IPS-20b (cell line): ENCODE measurements around the gene C3orf33.
"Not testable (repeated sequence)": the region's sequence is repeated elsewhere in the genome, so short reads cannot be mapped to it uniquely, and the experiment has no call there.

ENCODE experiments used
- H3K27ac ChIP-seq: one replicate; pipeline ENCODE4 v1.5.1; 2013; ENCODE audit warnings: low read length
- H3K27me3 ChIP-seq: 2 replicates; pipeline ENCODE4 v1.6.1; 2013; ENCODE audit warnings: mild to moderate bottlenecking, low read length, inconsistent platforms; ENCODE audit not compliant: insufficient read depth
- H3K36me3 ChIP-seq: 2 replicates; pipeline ENCODE4 v1.6.1; 2013; ENCODE audit warnings: low read depth, mild to moderate bottlenecking, inconsistent platforms, low read length, moderate library complexity; ENCODE audit not compliant: insufficient read depth
- H3K4me1 ChIP-seq: 2 replicates; pipeline ENCODE4 v1.6.1; 2013; ENCODE audit warnings: mild to moderate bottlenecking, control low read depth, inconsistent platforms, low read length, moderate library complexity; ENCODE audit not compliant: insufficient read depth
- H3K4me3 ChIP-seq: 2 replicates; pipeline ENCODE4 v1.5.1; 2013; ENCODE audit warnings: mild to moderate bottlenecking, low read length, inconsistent platforms
- H3K9ac ChIP-seq: 2 replicates; pipeline ENCODE4 v1.6.1; 2013; ENCODE audit warnings: low read depth, mild to moderate bottlenecking, inconsistent platforms, low read length, moderate library complexity
- H3K9me3 ChIP-seq: 2 replicates; pipeline ENCODE4 v1.6.1; 2013; ENCODE audit warnings: mild to moderate bottlenecking, low read depth, low read length, inconsistent platforms; ENCODE audit not compliant: insufficient read depth

C3orf33 gene, protein sequence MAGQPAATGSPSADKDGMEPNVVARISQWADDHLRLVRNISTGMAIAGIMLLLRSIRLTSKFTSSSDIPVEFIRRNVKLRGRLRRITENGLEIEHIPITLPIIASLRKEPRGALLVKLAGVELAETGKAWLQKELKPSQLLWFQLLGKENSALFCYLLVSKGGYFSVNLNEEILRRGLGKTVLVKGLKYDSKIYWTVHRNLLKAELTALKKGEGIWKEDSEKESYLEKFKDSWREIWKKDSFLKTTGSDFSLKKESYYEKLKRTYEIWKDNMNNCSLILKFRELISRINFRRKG

GRCh38 chr3:155805802-155806618 is at the start of gene C3orf33:
Gene C3orf33 (minus strand): TSS chr3:155806278. CDS start chr3:155806252, 26 bp downstream.
- Histone ChIP-seq H3K27me3 (no peaks in the 10 kb centered on the region), H3K9me3 (no peaks in the 10 kb centered on the region), H3K4me1 (no peaks in the 10 kb centered on the region), H3K4me3 (peak within 1 kb of the TSS; percentile 84), H3K36me3 (no peaks in the 10 kb centered on the region), H3K9ac (peak within 1 kb of the TSS; percentile 84), H3K27ac (peak within 1 kb of the TSS; percentile 55)

GRCh38 chr3:155854141-155854940 is 48.3 kb upstream of the C3orf33 start, which contains the start of gene SLC33A1:
Gene SLC33A1 (minus strand): TSS chr3:155854427. CDS start chr3:155853997, 430 bp downstream.
- no peaks in the 10 kb centered on the region for H3K9me3 ChIP-seq

DNA sequence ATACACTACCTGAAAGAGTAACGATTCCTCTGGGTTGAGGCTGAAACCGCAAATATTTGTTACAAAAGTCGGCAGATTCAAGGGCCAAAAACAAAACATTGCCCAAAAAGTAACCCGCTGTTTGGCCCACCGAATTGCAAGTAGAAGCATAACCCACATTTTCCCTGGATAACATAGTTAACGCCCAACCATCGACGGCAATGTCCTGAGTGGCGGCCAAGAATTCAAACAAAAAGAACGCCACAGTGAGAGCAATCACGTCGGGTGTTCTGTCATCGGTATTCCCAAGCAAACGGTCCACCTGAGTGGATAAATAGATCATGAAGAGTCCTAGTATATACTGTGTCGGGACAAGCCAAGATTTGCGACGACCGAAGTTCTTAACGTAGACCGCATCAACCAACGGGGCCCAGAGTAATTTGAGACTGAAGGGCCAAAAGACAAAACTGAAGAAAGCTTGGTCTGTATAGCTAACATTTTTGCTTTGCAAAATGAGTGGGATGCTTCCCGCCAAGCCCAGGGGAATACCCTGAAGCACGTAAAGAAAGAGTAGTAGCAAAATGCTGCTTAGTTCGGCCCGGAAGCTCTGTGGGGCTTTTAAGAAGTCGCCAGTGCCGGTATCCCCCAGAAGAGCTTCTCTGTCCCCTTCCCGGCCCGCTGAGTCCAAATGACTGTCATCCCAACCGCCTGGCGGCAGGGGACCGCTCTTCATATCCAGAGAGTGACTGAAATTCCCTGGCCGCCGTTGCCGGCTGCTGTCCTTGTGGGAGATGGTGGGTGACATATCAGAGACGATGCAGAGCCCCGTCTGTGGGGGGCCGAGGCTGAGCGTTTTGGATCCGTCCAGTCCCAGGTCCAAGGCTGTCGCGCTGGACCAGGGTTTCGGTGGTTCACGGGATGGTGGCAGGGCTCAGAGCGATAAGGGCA is 47.4 kb upstream of the C3orf33 start:
- Histone ChIP-seq H3K36me3 (no peaks in the 10 kb centered on the region), H3K27ac (no peak overlapping the region), H3K4me3 (peak overlapping the region; percentile 92), H3K27me3 (no peaks in the 10 kb centered on the region), H3K9ac (peak overlapping the region; percentile 87), H3K4me1 (peaks cover 12% of the 10 kb centered on the region), H3K9me3 (no peaks in the 10 kb centered on the region)

More at GRCh38 chr3:155854141-155854940, 48.3 kb upstream of the C3orf33 start, which contains the start of gene SLC33A1:
- H3K36me3 ChIP-seq: no peaks in the 10 kb centered on the region
- H3K9ac ChIP-seq: peak within 1 kb of the TSS; percentile 87
- H3K4me1 ChIP-seq: peaks cover 12% of the 10 kb centered on the region
- H3K4me3 ChIP-seq: peak within 1 kb of the TSS; percentile 92
- no peak within 1 kb of the TSS for H3K27ac ChIP-seq
- no peaks in the 10 kb centered on the region for H3K27me3 ChIP-seq

DNA sequence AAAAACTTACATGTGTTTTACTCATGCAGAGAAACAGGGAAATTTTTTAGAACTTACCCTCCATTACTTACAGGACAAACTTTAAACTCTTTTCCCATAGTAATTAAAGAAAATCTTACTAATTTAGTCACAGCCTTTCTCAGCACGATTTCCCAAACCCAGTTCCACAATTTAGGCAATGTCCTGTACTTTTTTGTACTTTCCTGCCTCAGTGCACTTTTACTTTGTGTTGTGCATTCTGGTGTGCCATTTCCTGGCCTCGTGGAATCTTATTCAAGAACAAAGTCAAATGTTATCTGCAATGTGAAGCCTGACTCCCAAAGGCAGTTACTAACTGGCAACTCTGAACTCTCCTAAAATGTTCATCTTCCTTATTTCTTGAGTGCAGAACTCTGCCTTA is 46.3 kb upstream of the C3orf33 start:
- Histone ChIP-seq H3K4me1 (peaks cover 12% of the 10 kb centered on the region), H3K9ac (peak overlapping the region; percentile 87), H3K9me3 (no peaks in the 10 kb centered on the region), H3K36me3 (peaks cover 4% of the 10 kb centered on the region; the same call in 1 of the 2 replicates), H3K4me3 (peak overlapping the region; percentile 92), H3K27me3 (no peaks in the 10 kb centered on the region), H3K27ac (no peak overlapping the region)

GRCh38 chr3:155849404-155849803 is 43.3 kb upstream of the C3orf33 start:
- H3K9ac ChIP-seq, H3K4me3 ChIP-seq, H3K9me3 ChIP-seq, H3K27me3 ChIP-seq, H3K27ac ChIP-seq, H3K36me3 ChIP-seq: not testable (repeated sequence)
- peaks cover 12% of the 10 kb centered on the region for H3K4me1 ChIP-seq

DNA sequence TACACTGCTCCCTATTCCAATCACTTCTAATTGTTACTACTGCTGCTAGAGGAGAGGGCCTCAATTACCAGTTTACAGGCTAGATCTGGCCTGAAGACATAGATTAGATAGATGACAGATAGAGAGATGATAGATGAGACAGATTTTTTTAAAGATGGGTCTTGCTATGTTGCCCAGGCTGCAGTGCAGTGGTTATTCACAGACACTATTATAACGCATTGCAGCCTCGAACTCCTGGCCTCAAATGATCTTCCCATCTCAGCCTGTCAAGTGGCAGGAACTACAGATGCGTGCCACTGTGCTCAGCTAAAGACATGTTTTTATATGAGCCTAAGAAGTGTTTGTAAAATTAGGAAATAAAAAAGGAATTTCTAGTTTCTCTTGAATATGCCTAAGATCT is 41.9 kb upstream of the C3orf33 start:
- Histone ChIP-seq H3K36me3 (peaks cover 4% of the 10 kb centered on the region; the same call in 1 of the 2 replicates), H3K27me3 (no peaks in the 10 kb centered on the region), H3K4me1 (peaks cover 12% of the 10 kb centered on the region)

GRCh38 chr3:155846119-155846518 is 40.0 kb upstream of the C3orf33 start:
- Histone ChIP-seq H3K27me3 (no peaks in the 10 kb centered on the region), H3K9me3 (no peaks in the 10 kb centered on the region), H3K9ac (no peak overlapping the region), H3K4me1 (no peaks in the 10 kb centered on the region), H3K27ac (no peak overlapping the region), H3K36me3 (peaks cover 4% of the 10 kb centered on the region; the same call in 1 of the 2 replicates), H3K4me3 (no peak overlapping the region)

More for the DNA sequence above, 41.9 kb upstream of the C3orf33 start:
- no peak overlapping the region for H3K9ac ChIP-seq
- no peak overlapping the region for H3K27ac ChIP-seq
- H3K4me3 ChIP-seq: no peak overlapping the region
- no peaks in the 10 kb centered on the region for H3K9me3 ChIP-seq

DNA sequence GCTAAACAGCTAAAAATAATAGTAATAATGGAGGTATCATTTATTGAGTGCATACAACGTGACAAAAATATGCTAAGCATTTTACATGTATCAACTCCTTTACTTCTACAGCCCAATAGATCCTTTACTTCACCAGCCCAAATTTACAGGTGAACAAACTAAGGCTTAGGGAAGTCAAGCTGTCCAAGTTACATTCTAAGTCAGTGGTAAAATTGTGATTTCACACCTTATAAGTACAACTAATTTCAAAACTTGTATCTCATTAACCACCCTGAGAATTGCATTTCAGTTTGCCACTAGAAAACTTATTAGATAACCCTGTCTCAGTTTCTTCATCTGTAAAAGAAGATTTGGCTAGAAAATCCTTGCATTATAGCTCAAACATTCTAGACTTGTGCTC is 37.5 kb upstream of the C3orf33 start:
- no peak overlapping the region for H3K27ac ChIP-seq
- H3K4me3 ChIP-seq: no peak overlapping the region
- H3K27me3 ChIP-seq: no peaks in the 10 kb centered on the region
- H3K4me1 ChIP-seq: no peaks in the 10 kb centered on the region
- H3K9ac ChIP-seq: no peak overlapping the region
- no peaks in the 10 kb centered on the region for H3K9me3 ChIP-seq
- H3K36me3 ChIP-seq: peaks cover 4% of the 10 kb centered on the region; the same call in 1 of the 2 replicates

DNA sequence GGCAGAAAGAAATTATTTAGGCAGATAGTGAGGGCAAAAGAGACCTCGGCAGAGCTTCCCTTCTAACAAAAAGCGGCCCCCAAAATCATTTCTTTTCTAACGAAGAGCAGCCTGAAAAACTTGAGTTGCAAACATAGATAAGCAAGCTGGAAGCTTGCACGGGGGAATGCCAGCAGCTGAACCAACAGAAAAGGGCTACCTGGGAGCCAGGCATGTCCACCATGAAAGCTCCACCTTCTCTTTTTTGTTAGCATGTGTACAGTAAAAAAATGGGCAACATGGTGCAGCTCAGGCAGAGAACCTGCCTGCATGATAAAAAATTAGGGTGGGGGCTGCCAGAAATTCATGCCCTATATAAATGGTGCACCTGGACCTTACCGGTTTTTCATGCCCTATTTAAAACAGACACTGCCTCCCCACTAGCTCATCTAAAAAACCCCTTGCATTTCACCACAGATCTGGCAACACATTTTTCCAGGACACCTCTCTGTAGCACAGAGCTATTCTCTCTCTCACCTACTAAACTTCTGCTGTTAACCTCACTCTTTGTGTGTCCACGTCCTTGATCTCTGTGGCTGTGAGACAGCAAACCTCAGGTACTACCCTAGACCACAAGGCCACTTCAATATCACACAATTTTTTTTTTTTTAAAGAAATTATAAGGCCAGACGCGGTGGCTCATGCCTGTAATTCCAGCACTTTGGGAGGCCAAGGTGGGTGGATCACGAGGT is 29.4 kb upstream of the C3orf33 start:
- H3K9ac ChIP-seq: no peak overlapping the region
- no peaks in the 10 kb centered on the region for H3K9me3 ChIP-seq
- H3K36me3 ChIP-seq: no peaks in the 10 kb centered on the region
- no peak overlapping the region for H3K4me3 ChIP-seq
- H3K4me1 ChIP-seq: no peaks in the 10 kb centered on the region
- H3K27ac ChIP-seq: no peak overlapping the region
- H3K27me3 ChIP-seq: no peaks in the 10 kb centered on the region

DNA sequence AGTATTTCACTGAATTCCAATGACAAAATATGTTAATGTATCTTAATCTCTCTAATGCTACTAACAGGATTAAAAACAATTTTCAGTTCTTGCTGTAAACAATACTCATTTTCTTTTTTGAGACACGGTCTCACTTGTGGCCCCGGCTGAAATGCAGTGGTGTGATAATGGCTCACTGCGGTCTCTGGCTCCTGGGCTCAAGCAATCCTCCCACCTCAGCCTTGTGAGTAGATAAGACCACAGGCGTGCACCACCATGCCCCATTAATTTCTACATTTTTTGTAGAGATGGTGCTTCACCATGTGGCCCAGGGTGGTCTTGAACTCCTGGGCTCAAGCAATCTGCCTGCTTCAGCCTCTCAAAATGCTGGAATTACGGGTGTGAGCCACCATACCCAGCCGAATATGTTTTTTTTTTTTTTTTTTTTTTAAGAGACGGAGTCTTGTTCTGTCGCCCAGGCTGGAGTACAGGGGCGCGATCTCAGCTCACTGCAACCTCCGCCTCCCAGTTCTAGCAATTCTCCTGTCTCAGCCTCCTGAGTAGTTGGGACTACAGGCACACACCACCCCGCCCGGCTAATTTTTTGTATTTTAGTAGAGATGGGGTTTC is 22.5 kb upstream of the C3orf33 start:
- H3K27me3 ChIP-seq, H3K4me1 ChIP-seq, H3K36me3 ChIP-seq, H3K4me3 ChIP-seq, H3K27ac ChIP-seq, H3K9me3 ChIP-seq, H3K9ac ChIP-seq: not testable (repeated sequence)
